CD4-positive, alpha-beta memory T cell (primary cell): ENCODE measurements around the gene GOLGA3. TPM values are rescaled to one million over a fixed set of nuclear protein-coding genes. Genes with fewer than 3 reads are reported as not detected.

Experiments
- CTCF ChIA-PET: fragments of 350-600 bp; sonication (Branson Sonifier 250); formaldehyde crosslinking; loops from one replicate; lab custom pipeline; 2021; ENCODE audit warnings: inconsistent platforms; ENCODE audit not compliant: partially characterized antibody; lab: Charles Lee
- POLR2A ChIA-PET: fragments of 350-600 bp; sonication (Branson Sonifier 250); formaldehyde crosslinking; loops from one replicate; lab custom pipeline; 2021; ENCODE audit not compliant: partially characterized antibody; lab: Charles Lee
- DNase-seq, 5 donors: peaks; one replicate each; pipeline versions ENCODE4 v3.0.0 to v3.0.0-alpha.2; 2020 to 2022; ENCODE audit warnings: mixed read lengths in 1 of 5
- H3K27ac ChIP-seq: one replicate; pipeline ENCODE4 v1.7.0; 2013; ENCODE audit warnings: low read depth, low read length
- H3K27me3 ChIP-seq: 2 replicates; pipeline ENCODE4 v1.7.0; 2013; ENCODE audit warnings: mild to moderate bottlenecking, low read length, moderate library complexity; ENCODE audit not compliant: insufficient read depth
- H3K36me3 ChIP-seq: 2 replicates; pipeline ENCODE4 v1.7.0; 2013; ENCODE audit warnings: mild to moderate bottlenecking, low read length, moderate library complexity; ENCODE audit not compliant: insufficient read depth
- H3K4me1 ChIP-seq: 2 replicates; pipeline ENCODE4 v1.7.0; 2013; ENCODE audit warnings: mild to moderate bottlenecking, low read length, moderate library complexity; ENCODE audit not compliant: insufficient read depth
- H3K4me3 ChIP-seq, 2 donors: one replicate each; pipeline ENCODE4 v1.7.0; 2013; ENCODE audit warnings: low read length in 2 of 2, mild to moderate bottlenecking in 1 of 2
- H3K9me3 ChIP-seq, 2 donors: one replicate each; pipeline ENCODE4 v1.7.0; 2013; ENCODE audit warnings: low read length in 2 of 2, control low read depth in 1 of 2; ENCODE audit not compliant: control insufficient read depth in 1 of 2
- H3K27ac Mint-ChIP-seq, 7 donors: one replicate each; pipeline ENCODE4 v1.8.0; 2020 to 2021; ENCODE audit warnings: mixed read lengths in 7 of 7, mild to moderate bottlenecking in 6 of 7, inconsistent platforms in 3 of 7, moderate library complexity in 3 of 7
- H3K27me3 Mint-ChIP-seq, 2 donors: one replicate each; pipeline ENCODE4 v1.8.0; 2020 to 2021; ENCODE audit warnings: mixed read lengths in 2 of 2
- H3K36me3 Mint-ChIP-seq, 2 donors: one replicate each; pipeline ENCODE4 v1.8.0; 2020 to 2021; ENCODE audit warnings: mixed read lengths in 2 of 2, inconsistent platforms in 1 of 2, mild to moderate bottlenecking in 1 of 2
- H3K4me1 Mint-ChIP-seq, 4 donors: one replicate each; pipeline ENCODE4 v1.8.0; 2020 to 2021; ENCODE audit warnings: mixed read lengths in 4 of 4, mild to moderate bottlenecking in 1 of 4
- H3K4me3 Mint-ChIP-seq, 8 donors: one replicate each; pipeline ENCODE4 v1.8.0; 2020 to 2021; ENCODE audit warnings: mixed read lengths in 8 of 8, mild to moderate bottlenecking in 7 of 8, moderate library complexity in 6 of 8, inconsistent platforms in 3 of 8
- H3K9me3 Mint-ChIP-seq, 8 donors: one replicate each; pipeline ENCODE4 v1.8.0; 2020 to 2021; ENCODE audit warnings: mixed read lengths in 8 of 8, mild to moderate bottlenecking in 5 of 8, inconsistent platforms in 3 of 8, moderate library complexity in 1 of 8
- intact Hi-C: fragments of 100-400 bp; cut with micrococcal nuclease; formaldehyde crosslinking; loops from one replicate; pipeline ENCODE4 v1.15.1; 2023
- polyA plus RNA-seq, 2 donors: library from polyadenylated mRNA; unstranded; fragments of 300-500 nt; fragmentation: Illumina TruSeq; gene quantifications; one replicate each; pipeline ENCODE4 v1.2.3, GENCODE V29; 2021
- total RNA-seq, 2 experiments: library from RNA; stranded (reverse); gene quantifications; one replicate each; pipeline ENCODE4 v1.2.3, GENCODE V29; 2021

The GOLGA3 gene
- total and polyA plus RNA-seq, 4 experiments from 2014 or later = 0.35 to 67.6 (median 38.3) TPM

- intact Hi-C loops = no loop called here
- peaks cover 36 to 49% of the 10 kb centered on the region in 2 donors for H3K36me3 Mint-ChIP-seq
- Histone ChIP-seq H3K9me3 (no peaks in the 10 kb centered on the region), H3K4me1 (no peaks in the 10 kb centered on the region), H3K4me3 (no peak overlapping the region), H3K27me3 (no peaks in the 10 kb centered on the region), H3K36me3 (peaks cover 38% of the 10 kb centered on the region), H3K27ac (no peak overlapping the region)
- no peaks in the 10 kb centered on the region for H3K27me3 Mint-ChIP-seq
- CTCF ChIA-PET = no interaction called here
- POLR2A ChIA-PET = interaction anchor here (1.0 kb wide), 1 partner anchor 12 kb away, joined by 5 read pairs; no protein-coding TSS in a partner anchor
- no peak for DNase-seq
- H3K27ac Mint-ChIP-seq = peak overlapping the region in 1 of 7 donors; percentile 3
- peaks cover 0 to 2% (median under 1%) of the 10 kb centered on the region in 4 donors for H3K4me1 Mint-ChIP-seq
- H3K9me3 Mint-ChIP-seq = no peaks in the 10 kb centered on the region
- peak overlapping the region in 1 of 8 donors; percentile 30 for H3K4me3 Mint-ChIP-seq
Measured at GRCh38 chr12:132842449-132843045, 13.9 kb upstream of the GOLGA3 start.

DNA sequence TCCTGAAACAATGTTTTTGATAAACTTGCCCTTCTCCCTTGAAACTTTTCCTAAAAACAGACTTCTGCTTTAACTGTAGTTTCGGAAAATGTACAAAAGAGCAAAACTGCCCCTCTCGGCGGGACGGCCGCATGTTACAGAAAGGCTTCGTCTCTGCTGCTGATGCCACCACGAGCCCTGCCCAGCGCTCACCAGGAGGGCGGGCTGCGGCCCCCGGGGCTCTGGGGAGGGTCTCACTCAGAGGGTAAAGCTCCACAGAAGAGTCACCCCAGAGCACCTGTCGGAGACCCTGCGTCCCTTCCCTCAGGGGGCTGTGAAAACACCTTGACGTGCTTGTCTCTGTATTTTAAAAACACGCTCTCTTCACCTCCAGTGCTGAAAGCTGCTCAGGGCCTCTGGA lies 12.5 kb upstream of the GOLGA3 start:
- Mint-ChIP-seq H3K4me1 (peaks cover 7 to 12% (median 8%) of the 10 kb centered on the region in 4 donors), H3K27ac (peak overlapping the region in 1 of 7 donors; percentile 48), H3K4me3 (no peak overlapping the region), H3K9me3 (no peaks in the 10 kb centered on the region), H3K27me3 (no peaks in the 10 kb centered on the region), H3K36me3 (peaks cover 31 to 44% of the 10 kb centered on the region in 2 donors)
- ChIA-PET CTCF (no interaction called here), POLR2A (no interaction called here)
- DNase-seq = no peak
- Histone ChIP-seq H3K36me3 (peaks cover 28% of the 10 kb centered on the region), H3K4me1 (peaks cover 8% of the 10 kb centered on the region), H3K9me3 (no peaks in the 10 kb centered on the region), H3K27ac (no peak overlapping the region), H3K4me3 (no peak overlapping the region), H3K27me3 (no peaks in the 10 kb centered on the region)
- intact Hi-C loops = no loop called here

DNA sequence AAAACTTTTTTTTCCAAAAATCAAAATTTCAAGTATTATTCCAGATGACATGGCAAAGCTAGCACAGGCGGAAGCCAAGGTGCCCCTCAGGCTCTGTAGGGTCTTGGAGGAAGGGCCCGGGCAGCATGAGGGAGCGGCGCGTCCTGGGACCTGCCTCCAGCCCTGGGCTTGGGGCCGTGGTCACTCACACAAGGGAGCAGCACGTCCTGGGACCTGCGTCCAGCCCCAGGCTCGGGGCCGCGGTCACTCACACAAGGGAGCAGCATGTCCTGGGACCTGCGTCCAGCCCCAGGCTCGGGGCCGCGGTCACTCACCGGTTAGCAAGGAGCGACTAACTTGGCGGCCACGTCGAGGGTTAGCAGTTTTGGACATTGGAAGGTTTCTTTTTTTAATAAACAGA lies 11.9 kb upstream of the GOLGA3 start:
- H3K36me3 Mint-ChIP-seq = peaks cover 27 to 39% of the 10 kb centered on the region in 2 donors
- H3K27ac Mint-ChIP-seq = no peak overlapping the region
- H3K4me1 Mint-ChIP-seq = peaks cover 8 to 12% (median 8%) of the 10 kb centered on the region in 4 donors
- H3K9me3 Mint-ChIP-seq = no peaks in the 10 kb centered on the region
- Histone ChIP-seq H3K36me3 (peaks cover 23% of the 10 kb centered on the region), H3K27ac (no peak overlapping the region), H3K27me3 (no peaks in the 10 kb centered on the region), H3K9me3 (no peaks in the 10 kb centered on the region), H3K4me1 (peaks cover 9% of the 10 kb centered on the region), H3K4me3 (no peak overlapping the region)
- intact Hi-C loops = no loop called here
- CTCF ChIA-PET = no interaction called here
- H3K27me3 Mint-ChIP-seq = no peaks in the 10 kb centered on the region
- no peak for DNase-seq
- no peak overlapping the region for H3K4me3 Mint-ChIP-seq
- POLR2A ChIA-PET = no interaction called here

DNA sequence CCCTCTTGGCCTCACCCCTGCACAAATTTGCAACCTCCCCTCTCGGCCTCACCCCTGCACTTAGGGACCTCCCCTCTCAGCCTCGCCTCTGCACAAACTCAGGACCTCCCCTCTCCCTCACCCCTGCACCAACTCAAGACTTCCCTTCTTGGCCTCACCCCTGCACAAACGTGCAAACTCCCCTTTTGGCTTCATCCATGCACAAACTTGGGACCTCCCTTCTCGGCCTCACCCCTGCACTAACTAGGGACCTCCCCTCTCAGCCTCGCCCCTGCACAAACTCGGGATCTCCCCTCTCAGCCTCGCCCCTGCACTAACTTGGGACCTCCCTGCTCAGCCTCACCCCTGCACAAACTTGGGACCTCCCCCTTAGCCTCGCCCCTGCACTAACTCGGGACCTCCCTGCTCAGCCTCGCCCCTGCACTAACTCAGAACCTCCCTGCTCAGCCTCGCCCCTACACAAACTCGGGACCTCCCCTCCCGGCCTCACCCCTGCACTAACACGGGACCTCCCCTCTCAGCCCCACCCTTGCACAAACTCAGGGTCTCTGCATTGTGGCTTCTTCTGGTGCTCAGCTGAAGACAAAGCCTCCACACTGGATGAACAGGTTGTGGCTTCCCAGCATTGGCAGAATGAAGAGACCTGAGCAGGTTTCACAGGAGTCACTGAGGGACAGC lies 11.0 kb upstream of the GOLGA3 start:
- peaks cover 18% of the 10 kb centered on the region for H3K4me1 ChIP-seq
- CTCF ChIA-PET = no interaction called here
- Mint-ChIP-seq H3K9me3 (peaks cover 0 to 2% (median 0%) of the 10 kb centered on the region in 8 donors), H3K4me3 (no peak overlapping the region), H3K4me1 (peaks cover 13 to 20% (median 15%) of the 10 kb centered on the region in 4 donors), H3K36me3 (peaks cover 27 to 36% of the 10 kb centered on the region in 2 donors), H3K27ac (peak overlapping the region in 1 of 7 donors; percentile 53), H3K27me3 (no peaks in the 10 kb centered on the region)
- H3K27me3 ChIP-seq = no peaks in the 10 kb centered on the region
- no peak for DNase-seq
- peaks cover 22% of the 10 kb centered on the region for H3K36me3 ChIP-seq
- H3K9me3 ChIP-seq = no peaks in the 10 kb centered on the region
- intact Hi-C loops = no loop called here
- H3K4me3 ChIP-seq = no peak overlapping the region
- POLR2A ChIA-PET = no interaction called here
- no peak overlapping the region for H3K27ac ChIP-seq

DNA sequence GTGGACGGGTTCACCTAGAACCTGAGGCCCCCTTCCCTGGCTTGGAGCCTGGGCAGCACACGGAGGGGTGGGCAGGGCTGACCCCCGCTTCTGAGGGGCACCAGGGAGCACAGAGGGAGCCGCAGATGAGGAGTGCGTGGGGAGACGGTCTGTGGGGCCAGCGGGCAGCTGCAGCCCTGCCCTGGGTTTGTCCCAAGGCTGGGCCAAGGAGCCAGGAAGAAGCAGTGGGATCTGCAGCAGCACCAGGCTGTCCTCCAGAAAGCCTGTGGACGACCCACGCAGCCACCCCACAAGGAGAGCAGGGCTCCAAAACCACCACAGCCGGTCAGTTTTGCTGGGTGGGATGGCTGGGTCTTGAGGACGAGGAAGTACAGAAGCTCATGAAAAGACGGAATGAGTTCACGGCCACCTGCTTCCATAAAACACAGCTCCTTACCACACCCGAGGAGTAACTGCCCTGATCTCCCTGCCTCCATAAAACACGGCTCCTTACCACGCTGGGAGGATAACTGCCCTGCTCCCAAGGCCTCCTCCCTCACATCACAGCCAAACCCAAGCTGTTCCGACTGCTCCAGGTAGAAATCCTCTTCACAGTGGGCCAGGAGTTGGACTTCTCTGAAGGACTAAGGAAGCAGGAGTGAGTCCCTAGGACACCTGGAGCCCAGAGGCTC lies 9.9 kb upstream of the GOLGA3 start:
- CTCF ChIA-PET = no interaction called here
- intact Hi-C loops = no loop called here
- H3K27ac Mint-ChIP-seq = peak overlapping the region in 4 of 7 donors; percentile 19 to 42 (median 39)
- Histone ChIP-seq H3K27ac (no peak overlapping the region), H3K27me3 (no peaks in the 10 kb centered on the region), H3K36me3 (peaks cover 22% of the 10 kb centered on the region), H3K4me1 (peaks cover 28% of the 10 kb centered on the region), H3K9me3 (no peaks in the 10 kb centered on the region), H3K4me3 (no peak overlapping the region)
- no peaks in the 10 kb centered on the region for H3K27me3 Mint-ChIP-seq
- peaks cover 0 to 2% (median 0%) of the 10 kb centered on the region in 8 donors for H3K9me3 Mint-ChIP-seq
- POLR2A ChIA-PET = interaction anchor here (1.0 to 1.8 kb wide), 2 partner anchors 9 to 49 kb away, joined by 3 to 4 read pairs; partner anchors contain the start of genes CHFR and GOLGA3
- H3K36me3 Mint-ChIP-seq = peaks cover 27 to 35% of the 10 kb centered on the region in 2 donors
- H3K4me3 Mint-ChIP-seq = peak overlapping the region in 1 of 8 donors; percentile 49
- DNase-seq = no peak
- H3K4me1 Mint-ChIP-seq = peaks cover 22 to 32% (median 24%) of the 10 kb centered on the region in 4 donors

GRCh38 chr12:132837693-132838409 lies 9.2 kb upstream of the GOLGA3 start:
- H3K4me3 Mint-ChIP-seq = no peak overlapping the region
- no peak overlapping the region for H3K4me3 ChIP-seq
- POLR2A ChIA-PET = interaction anchor here (1.0 to 1.8 kb wide), 2 partner anchors 9 to 50 kb away, joined by 3 to 4 read pairs; partner anchors contain the start of genes CHFR and GOLGA3
- CTCF ChIA-PET = no interaction called here
- H3K27me3 Mint-ChIP-seq = no peaks in the 10 kb centered on the region
- H3K27me3 ChIP-seq = no peaks in the 10 kb centered on the region
- H3K27ac ChIP-seq = no peak overlapping the region
- DNase-seq = no peak
- peaks cover 27 to 32% of the 10 kb centered on the region in 2 donors for H3K36me3 Mint-ChIP-seq
- H3K9me3 ChIP-seq = no peaks in the 10 kb centered on the region
- no peak overlapping the region for H3K27ac Mint-ChIP-seq
- H3K9me3 Mint-ChIP-seq = peaks cover 0 to 2% (median 0%) of the 10 kb centered on the region in 8 donors
- H3K4me1 Mint-ChIP-seq = peaks cover 25 to 38% (median 28%) of the 10 kb centered on the region in 4 donors
- intact Hi-C loops = no loop called here
- H3K36me3 ChIP-seq = peaks cover 19% of the 10 kb centered on the region
- peaks cover 29% of the 10 kb centered on the region for H3K4me1 ChIP-seq
